ENCODE results near the gene DISP3. TPM values are rescaled to one million over a fixed set of nuclear protein-coding genes. Genes with fewer than 3 reads are reported as not detected.

The DISP3 gene
- polyA plus RNA-seq, 1 donor: 0.32 TPM

DNA sequence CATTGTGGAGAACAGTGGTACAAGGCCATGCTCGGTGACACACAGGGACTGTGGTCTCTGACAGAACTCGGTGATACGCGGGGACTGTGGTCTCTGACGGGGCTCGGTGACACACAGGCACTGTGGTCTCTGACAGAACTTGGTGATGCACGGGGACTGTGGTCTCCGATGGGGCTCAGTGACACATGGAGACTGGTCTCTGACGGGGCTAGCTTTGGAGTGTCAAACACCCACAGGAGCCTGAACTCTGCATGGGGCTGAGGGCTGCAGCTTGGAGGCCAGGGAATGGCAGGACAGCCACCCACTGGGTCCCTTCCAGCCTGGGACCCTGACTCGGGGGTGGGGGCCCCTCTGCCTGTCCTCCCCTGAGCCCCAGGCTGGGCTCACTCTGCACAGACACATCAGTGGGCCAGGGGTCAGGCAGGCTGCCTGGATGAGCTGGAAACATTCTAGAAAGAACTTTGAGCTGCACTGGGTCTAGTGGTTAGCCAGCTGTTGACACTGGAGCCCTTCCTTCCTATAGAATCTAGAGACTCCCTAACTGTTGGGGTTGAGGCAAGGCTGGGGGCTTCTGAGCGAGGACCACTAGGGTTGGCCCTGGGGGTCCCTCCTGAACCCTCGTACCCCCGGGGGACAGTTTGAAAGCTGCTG, 49.8 kb downstream of the DISP3 start:
- no peak for DNase-seq (ENCODE audit: low read depth)

DNA sequence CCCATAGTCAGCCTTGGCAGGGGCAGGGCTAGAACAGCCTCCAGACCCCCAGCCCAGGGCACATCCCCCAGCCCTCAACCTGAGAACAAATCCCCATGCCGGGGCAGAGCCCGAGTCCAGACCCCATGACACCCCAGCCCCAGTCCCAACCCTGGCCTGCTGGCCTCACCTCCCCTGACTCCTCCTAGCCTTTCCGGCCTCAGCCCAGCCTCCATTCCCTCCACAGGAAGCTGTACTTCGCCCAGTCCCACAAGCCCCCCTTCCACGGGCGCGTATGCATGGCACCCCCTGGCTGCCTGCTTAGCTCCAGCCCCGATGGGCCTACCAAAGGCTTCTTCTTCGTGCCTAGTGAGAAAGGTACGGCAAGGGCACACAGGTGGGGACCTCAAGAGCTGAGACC, 50.4 kb downstream of the DISP3 start:
- DNase-seq (ENCODE audit: low read depth): no peak

DNA sequence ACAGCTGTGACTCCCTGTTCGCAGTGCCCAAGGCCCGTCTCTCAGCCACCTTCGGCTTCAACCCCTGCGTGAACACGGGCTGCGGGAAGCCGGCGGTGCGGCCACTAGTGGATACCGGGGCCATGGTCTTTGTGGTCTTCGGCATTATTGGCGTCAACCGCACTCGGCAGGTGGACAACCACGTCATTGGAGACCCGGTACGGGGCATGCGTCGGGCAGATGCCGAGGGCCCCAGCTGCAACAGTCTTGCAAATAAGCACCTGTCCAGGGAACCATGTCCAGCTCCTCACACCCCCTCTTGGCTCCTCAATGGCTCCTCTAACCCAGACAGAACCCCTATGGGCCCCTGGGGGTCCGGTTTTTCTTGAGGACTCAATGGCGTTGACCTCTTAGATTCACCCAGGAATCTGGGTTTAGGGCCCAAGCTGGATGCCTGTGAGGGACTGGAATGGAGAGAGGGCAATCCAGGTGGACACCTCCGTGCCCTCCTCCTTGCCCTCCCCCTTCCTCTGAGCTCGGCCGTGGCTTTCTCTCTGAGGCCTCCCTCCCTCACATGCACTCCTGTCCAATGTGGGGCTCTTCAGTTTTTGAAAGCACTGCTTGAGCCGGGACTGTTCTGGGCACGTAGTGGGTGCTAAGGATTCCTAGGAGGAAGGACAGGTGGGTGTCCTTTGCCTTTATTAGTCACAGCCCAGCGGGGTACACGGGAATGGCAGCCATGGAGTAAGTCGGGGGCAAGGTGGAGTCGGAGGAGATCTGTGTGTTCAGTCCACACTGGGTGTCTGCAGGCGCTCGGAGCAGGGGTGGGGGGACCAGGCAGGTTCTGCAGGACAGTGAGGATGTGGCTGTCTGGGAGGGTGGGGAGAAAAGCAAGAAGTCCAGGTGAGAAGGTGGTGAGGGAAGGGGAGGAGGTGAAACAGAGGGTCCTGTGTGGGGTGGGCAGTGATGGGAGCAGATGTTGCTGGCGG, 51.1 kb downstream of the DISP3 start:
- no peak for DNase-seq (ENCODE audit: low read depth)

DNA sequence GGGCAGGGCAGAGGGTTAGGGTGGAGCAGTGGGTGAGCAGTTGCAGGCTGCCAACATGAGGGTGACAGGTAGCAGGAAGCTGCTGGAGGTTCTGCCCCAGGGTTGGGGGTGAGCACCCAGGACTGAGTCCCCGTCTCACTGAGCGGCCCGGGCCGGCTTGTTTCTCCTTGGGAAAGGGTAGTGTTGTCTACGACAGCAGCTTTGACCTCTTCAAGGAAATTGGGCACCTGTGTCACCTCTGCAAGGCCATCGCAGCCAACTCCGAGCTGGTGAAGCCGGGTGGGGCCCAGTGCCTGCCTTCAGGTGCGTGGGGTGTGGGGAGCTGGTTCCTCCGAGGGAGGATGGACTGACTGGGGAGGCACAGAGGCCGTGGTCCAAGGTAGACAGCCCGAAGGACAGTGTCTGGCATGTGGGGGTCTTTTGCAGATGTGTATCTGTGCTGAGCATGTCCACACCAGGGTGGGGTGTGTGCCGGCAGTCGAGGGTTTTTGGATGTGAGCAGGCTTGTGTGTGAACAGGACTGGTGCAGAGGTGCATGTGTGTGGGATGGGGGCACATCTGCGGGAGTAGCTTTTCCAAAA, 51.9 kb downstream of the DISP3 start:
- no peak for DNase-seq (ENCODE audit: low read depth)

DNA sequence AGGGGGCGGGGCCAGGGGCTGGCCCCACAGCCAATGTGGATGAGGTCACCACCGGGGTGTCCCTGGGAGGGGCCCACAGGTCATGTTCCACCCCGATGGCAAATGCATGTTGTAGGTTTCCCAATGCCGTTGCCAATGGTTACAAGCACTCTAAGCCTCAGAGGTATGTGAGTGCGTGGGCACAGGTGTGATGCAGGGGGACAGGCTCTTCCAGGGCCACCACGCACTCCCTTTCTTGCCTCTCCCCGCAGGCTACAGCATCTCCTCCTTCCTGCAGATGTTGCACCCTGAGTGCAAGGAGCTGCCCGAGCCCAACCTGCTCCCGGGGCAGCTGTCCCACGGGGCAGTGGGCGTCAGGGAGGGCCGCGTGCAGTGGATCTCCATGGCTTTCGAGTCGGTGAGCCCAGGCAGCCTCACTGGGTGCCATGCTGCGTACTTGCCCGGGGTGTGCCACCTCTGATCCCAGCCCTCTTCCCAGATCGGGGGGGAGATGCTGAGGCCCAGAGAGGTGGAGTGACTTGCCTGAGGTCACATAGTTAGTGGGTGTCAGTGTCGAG, 52.4 kb downstream of the DISP3 start:
- no peak for DNase-seq (ENCODE audit: low read depth)

DNA sequence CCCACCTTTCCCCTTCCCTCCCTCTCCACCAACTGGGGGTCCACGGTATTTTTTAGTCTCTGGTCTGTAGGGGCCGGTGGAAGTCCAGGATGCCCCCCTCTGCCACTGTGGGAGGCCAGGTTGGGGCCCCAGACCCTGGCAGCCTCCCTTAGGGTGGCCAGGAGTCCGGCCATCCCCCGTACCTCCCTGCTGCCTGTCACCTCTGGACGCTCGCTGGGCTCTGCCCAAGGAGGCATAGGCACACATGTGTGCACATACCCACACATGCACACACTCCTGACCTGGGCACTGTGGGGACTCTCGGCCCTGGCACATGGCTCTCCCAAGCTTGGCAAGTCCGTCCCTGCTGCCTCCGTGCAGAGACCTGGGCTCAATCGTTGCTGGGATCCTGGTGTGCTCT, 53.0 kb downstream of the DISP3 start:
- no peak for DNase-seq (ENCODE audit: low read depth)

DNA sequence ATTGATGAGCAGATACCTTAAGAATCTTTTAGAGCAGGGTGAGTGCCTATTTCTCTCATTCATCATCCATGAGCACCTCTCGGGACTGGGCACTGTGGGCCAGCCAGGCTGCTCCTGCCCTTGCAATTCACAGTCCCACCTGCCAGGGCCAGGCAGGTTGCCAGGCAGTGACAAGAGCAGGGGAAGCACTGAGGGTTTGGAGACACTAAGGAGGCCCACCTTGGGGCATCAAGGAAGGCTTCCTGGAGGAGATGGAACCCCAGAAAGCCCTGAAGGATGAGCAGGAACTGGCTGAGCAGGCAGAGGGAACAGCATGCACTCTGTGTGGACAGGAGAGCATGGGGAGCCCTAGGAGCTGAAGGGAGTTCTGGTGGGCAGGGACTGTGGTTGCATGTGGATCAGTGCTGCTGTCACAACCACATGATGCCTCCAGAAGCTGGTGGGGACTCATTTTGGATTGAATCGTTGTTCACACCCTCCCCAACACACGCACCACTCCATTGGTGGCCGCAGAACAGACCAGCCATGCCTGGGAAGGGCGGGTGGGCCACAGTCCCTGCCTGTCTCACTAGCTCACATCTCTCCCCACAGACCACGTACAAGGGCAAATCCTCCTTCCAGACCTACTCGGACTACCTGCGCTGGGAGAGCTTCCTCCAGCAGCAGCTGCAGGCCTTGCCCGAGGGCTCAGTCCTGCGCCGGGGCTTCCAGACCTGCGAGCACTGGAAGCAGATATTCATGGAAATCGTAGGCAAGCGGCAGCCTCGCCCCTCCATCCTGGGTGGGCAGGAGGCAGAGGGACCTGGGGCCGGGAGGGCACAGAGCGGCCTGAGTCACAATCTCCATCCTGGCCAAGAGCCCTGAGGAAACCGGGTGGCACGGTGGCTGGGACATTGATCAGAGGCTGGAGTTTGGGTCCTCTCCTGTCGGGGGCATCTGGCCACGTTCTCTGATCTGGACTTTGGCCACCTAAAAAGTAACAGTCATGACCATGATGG, 55.1 kb downstream of the DISP3 start:
- no peak for DNase-seq (ENCODE audit: low read depth)

DNA sequence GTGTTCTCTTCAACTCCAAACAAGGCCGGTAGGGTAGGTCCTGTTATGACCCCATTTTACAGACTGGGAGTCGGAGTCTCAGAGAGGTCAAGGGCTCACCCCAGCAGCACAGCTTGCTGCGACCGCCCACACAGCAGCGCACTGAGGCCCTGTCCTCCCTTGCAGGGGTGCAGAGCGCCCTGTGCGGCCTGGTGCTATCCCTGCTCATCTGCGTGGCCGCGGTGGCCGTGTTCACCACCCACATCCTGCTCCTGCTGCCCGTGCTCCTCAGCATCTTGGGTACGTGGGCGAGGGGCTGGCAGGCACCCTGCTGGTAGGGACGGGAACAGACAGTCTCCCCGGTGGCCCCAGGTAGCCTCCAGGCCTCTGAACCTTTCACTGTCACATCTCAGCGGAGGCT, 55.9 kb downstream of the DISP3 start:
- no peak for DNase-seq (ENCODE audit: low read depth)

DNA sequence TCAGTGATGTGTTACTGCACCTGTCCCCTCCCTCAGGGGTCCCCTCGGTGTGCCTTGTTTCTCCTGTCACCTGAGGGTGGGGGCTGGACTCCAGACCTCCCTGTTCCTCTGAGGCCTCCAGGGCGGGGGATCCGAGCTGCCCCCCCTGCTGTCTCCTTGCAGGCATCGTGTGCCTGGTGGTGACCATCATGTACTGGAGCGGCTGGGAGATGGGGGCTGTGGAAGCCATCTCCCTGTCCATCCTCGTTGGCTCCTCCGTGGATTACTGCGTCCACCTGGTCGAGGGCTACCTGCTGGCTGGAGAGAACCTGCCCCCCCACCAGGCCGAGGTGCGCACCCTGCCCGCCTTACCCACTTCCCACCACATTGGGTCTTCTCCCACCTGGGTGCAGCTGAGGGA, 56.4 kb downstream of the DISP3 start:
- DNase-seq (ENCODE audit: low read depth): no peak

DNA sequence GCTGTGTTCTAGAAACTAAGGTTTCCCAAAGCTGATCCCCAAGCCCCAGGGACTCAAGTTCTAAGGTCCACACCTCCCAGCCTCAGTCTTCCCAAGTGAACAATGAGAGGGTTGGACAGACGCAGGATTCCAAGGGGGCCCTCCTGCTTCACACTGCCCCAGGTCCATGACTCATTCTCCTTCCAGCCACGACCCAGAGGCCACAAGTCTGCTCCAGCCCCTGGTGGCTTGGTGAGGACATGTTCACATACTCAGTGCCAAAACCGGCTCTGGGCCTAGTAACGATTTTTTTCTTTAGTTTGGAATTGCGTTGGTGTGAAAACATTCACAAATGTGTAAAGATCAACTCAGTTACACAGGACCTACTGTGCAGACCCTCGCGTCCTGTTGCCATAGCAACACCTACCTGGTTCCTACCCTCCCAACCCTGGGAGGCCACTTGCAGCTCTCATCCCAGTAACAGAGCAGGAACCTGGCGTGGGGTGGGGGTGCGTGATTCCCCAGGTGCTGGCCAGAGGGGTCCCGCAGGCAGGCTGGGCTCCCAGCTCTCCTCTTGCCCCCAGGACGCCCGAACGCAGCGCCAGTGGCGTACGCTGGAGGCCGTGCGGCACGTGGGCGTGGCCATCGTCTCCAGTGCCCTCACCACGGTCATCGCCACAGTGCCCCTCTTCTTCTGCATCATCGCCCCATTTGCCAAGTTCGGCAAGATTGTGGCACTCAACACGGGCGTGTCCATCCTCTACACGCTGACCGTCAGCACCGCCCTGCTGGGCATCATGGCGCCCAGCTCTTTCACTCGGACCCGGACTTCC, 57.0 kb downstream of the DISP3 start:
- DNase-seq (ENCODE audit: low read depth): no peak

DNA sequence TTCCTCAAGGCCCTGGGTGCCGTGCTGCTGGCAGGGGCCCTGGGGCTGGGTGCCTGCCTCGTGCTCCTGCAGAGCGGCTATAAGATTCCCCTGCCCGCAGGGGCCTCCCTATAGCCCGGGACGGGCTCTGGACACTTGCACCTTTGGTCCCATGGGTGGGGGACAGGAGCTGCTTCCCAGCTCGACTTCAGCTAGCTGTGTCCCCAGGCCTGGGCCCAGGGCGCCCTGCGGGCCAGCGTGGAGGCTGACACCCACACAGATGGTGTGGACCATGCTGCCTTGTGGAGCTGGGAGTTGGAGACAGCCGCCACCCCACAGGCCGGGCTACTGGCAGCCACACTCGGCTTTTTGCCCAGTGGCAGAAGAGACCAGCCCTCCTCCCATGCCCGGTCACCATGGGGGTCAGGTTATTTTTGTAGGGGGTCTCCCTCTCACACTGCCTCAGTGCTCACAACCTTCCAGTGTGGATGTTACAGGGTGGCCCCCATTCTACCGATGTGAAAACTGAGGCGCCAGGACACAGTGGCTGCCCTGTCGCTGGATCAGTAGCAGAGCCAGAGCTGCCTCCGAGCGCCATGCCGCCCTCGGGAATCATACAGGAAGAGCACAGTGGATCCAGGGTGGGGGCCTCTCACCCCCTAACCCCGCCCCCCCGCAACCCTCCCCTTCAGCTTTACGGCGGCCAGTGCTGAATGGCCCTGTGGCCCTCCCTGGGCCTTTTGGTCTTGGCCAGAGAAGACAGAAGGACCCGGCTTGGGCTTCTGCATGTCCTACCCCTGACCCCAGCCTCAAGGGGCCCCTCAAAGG, 57.8 kb downstream of the DISP3 start:
- no peak for DNase-seq (ENCODE audit: low read depth)

DNA sequence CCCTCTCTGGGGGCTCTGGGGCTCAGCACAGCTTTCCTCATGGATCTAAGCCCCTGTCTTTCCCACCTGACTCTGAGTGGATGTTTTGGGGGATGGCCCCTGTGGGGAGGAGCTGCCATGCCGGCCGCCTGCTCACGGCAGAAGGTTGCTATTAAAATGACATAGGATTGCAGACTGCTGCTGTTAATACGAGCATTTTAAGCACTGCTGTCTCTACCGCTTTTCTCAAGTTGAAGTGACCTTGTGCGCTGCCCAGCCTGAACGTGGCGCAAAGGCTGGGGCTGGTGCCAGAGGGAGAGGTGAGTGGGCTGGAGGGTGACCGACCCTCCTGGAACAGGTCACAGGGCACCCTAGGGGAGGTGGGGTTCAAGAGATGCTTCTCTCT, 58.4 kb downstream of the DISP3 start:
- no peak for DNase-seq (ENCODE audit: low read depth)

DNA sequence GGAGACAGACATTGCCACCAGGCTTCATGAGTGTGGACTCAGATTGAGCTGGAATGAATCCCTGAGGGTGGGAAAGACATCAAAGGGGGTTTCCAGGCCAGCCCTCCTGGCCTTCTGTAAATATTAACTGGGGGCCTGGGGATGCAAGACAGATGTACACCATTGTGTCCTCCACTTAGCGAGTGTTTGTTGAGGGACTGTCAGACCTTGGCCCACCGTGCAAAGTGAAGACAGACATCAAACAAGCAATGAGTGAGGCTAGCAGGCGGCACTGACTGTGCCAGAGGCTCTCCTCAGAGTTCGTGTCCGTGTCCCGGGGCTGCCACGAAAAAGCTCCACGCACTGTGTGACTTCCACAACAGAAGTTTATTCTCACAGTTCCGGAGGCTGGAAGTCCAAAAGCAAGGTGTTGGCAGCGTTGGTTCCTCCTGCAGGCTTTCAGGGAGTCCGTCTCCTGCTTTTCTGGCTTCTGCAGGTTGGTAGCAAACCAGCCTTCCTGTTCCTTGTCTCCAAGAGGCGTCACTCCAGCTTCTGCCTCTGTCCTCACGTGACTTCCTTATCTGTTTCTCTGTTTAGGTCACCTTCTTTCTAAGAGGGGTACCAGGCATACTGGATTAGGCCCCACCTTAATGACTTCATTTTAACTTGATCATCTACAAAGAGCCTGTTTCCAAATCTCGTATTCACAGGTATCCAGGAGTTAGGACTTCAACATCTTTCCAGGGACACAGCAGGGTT, 59.1 kb downstream of the DISP3 start:
- no peak for DNase-seq (ENCODE audit: low read depth)

DNA sequence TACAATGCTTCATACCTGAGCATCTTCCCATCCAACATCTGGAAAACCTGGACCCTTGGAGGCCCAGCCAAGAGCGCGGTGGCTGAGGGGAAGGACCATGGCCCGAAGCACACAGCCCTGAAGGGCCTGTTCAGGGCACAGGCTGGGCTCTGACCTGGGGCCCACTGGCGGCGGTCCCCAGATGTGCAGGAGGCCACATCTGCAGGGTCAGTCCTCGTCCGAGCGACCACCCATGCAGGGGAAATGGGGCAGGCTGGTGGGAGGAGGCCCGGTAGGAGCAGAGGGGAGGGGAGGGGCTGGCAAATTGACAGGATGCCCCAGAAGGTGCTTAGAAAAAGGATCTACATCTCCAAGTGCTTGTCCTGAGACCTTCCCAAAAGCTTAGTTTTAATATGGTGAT, 59.9 kb downstream of the DISP3 start:
- DNase-seq (ENCODE audit: low read depth): no peak

DNA sequence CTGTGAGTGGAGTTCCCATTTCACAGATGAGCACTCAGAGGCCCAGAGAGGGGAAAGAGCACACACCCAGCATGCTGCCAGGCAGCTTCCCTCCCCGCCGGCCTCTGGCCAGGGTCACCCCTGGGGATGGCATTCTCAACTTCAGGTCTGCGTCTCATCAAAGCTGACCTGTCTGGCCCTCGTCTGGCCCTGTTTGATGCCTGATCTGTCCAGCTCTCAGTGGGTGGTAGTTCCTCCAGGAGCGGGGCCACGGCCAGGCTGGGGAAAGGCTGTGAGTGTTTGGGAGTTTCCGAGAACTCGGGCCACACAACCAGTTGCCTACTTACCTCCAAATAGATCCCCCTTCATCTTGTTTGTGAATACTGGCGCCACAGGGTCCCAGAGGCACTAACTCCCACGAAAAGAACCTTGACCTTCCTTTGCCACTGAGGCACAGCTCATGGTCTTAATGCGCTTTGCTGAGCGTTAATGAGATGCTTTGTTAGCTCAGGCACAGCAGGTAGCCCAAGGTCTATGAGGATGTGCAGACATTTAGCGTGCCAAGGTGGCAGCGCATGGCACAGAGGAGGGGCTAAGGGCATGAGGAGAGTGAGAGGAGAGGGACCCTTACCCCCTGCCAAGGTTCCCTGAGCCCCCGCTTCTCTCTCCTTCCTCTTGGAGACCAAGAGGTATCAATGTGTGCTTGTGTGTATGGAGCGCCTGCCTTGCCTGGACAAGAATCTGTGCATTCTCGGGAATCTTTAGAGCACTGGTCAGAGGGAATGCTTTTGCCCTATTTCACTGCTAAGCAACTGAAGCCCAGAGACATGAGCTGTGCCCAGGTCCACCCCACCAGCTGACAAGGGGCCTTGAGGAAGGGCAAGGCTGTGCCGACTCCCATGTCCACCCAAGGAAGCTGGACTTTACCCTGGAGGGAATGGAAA, 61.2 kb downstream of the DISP3 start:
- no peak for DNase-seq (ENCODE audit: low read depth)

DNA sequence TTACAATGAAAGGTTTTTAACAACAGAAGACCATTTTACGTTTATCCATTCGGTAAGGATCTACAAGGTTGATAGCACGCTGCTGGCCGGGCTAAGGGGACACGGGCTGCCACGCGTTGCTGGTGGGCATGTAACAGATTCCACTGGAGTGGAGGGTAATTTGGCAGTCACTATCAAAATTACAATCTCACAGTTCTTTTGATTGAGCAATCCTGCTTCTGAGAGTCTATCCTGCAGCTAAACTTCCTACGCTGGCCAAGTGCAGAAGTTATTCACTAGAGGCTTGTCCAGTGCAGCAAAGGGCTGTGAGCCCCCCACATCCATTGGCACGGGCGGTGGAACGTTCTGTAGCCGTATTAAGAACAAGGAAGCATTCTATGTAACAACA, 61.8 kb downstream of the DISP3 start:
- DNase-seq (ENCODE audit: low read depth): no peak

DNA sequence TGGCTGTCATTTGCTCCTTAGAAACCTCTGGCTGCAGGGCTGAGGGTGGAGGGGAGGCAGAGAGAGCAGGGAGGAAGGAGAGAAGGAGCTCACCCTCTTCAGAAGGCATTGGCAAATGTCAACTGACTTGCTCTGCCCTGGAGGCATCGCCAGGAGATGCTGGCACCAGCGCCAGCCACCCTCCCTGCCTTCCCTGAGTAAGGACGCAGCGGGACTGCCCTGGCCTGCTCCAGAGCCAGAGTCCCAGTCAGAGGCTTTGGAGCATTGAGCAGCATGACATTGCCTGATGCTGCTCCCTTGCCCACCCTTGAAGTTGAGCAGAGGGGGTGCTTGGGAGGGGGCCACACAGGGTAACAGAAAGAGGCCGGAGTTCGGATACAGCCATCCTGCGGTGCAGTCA, 62.3 kb downstream of the DISP3 start:
- no peak for DNase-seq (ENCODE audit: low read depth)

DNA sequence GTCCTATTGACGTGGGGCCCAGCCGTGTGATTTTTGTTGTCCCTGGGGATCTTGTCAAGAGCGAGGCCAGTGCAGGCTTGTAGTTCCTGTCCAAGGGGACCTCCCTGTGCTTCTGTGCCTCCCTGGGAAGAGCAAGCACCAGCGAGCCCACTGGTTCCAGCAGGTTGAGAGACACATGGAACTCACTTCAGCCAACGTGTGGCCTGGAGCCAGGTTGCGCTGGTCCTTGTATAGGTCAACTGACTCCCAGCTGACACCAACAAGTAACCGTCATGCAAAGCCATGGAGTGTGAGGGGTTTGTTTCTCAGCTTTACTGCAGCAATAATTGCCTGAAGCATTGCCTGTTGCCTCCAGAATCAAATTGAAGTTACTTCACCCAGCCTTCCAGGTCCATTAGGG, 63.0 kb downstream of the DISP3 start:
- DNase-seq (ENCODE audit: low read depth): no peak

Data from forelimb muscle (tissue), 1 donor.